Stimulated activated CD8-positive, alpha-beta memory T cell treated with anti-CD3 and anti-CD28 coated beads, Interleukin-4, amount 100 ng/mL, for 24 hours (primary cell): ENCODE data around the gene DIP2B.

Experiments
- DNase-seq: peaks from one replicate; pipeline ENCODE4 v3.0.0-alpha.2; 2020; ENCODE audit warnings: low read depth

DIP2B gene

GRCh38 chr12:50637870-50638481, 133.2 kb downstream of the DIP2B start:
- no peak for DNase-seq

- no peak for DNase-seq
Observed at GRCh38 chr12:50638482-50638880, 133.7 kb downstream of the DIP2B start.

- no peak for DNase-seq
Observed at GRCh38 chr12:50639721-50640120, 134.9 kb downstream of the DIP2B start.

- DNase-seq: no peak
Observed at GRCh38 chr12:50640321-50640939, 135.6 kb downstream of the DIP2B start.

GRCh38 chr12:50641566-50641965, 136.8 kb downstream of the DIP2B start:
- no peak for DNase-seq

- DNase-seq: no peak
Observed at GRCh38 chr12:50642035-50642451, 137.3 kb downstream of the DIP2B start.

- no peak for DNase-seq
Observed at GRCh38 chr12:50642761-50643160, 138.0 kb downstream of the DIP2B start.

GRCh38 chr12:50647031-50647430, 142.2 kb downstream of the DIP2B start:
- no peak for DNase-seq

GRCh38 chr12:50647479-50647878, 142.7 kb downstream of the DIP2B start:
- DNase-seq: no peak

GRCh38 chr12:50650285-50650684, 145.5 kb downstream of the DIP2B start:
- no peak for DNase-seq

- no peak for DNase-seq
Observed at GRCh38 chr12:50655374-50655921, 150.7 kb downstream of the DIP2B start.

- DNase-seq: no peak
Observed at GRCh38 chr12:50659260-50659659, 154.5 kb downstream of the DIP2B start.

GRCh38 chr12:50659690-50660424, 155.1 kb downstream of the DIP2B start:
- DNase-seq: no peak

- no peak for DNase-seq
Observed at GRCh38 chr12:50660425-50660822, 155.6 kb downstream of the DIP2B start.

- no peak for DNase-seq
Observed at GRCh38 chr12:50661300-50662115, 156.7 kb downstream of the DIP2B start.

GRCh38 chr12:50662116-50662510, 157.3 kb downstream of the DIP2B start:
- DNase-seq: no peak

- no peak for DNase-seq
Observed at GRCh38 chr12:50665170-50665569, 160.4 kb downstream of the DIP2B start.

GRCh38 chr12:50665609-50666008, 160.8 kb downstream of the DIP2B start:
- no peak for DNase-seq

- no peak for DNase-seq
Observed at GRCh38 chr12:50666023-50666422, 161.2 kb downstream of the DIP2B start.

- DNase-seq: no peak
Observed at GRCh38 chr12:50672158-50672557, 167.4 kb downstream of the DIP2B start.

- DNase-seq: no peak
Observed at GRCh38 chr12:50676756-50677155, 172.0 kb downstream of the DIP2B start.

- no peak for DNase-seq
Observed at GRCh38 chr12:50677858-50678257, 173.1 kb downstream of the DIP2B start.
